K562 (cell line): ENCODE results near the gene SCAP. TPM values are rescaled to one million over a fixed set of nuclear protein-coding genes. Genes with fewer than 3 reads are reported as not detected.
A peak's percentile ranks its signal among the peaks of the same experiment; 100 is the strongest.

Experiments used
- CLOCK ChIP-seq: fragments of 250-450 bp; sonication (Bioruptor Pico); IDR thresholded peaks from 2 replicates; pipeline ENCODE4 v1.4.0; 2020; ENCODE audit warnings: mild to moderate bottlenecking, moderate library complexity, borderline replicate concordance
- COPS2 ChIP-seq: fragments of 450-650 bp; conservative IDR thresholded peaks from 2 replicates; pipeline ENCODE4 v1.6.1; 2016; ENCODE audit warnings: mild to moderate bottlenecking, moderate library complexity
- EP400 ChIP-seq: fragments of 450-650 bp; IDR thresholded peaks from 2 replicates; pipeline ENCODE4 v1.6.1; 2017; ENCODE audit warnings: antibody characterized with exemption, mild to moderate bottlenecking, moderate library complexity
- KLF6 ChIP-seq: fragments of 250-450 bp; sonication (Bioruptor Pico); IDR thresholded peaks from 2 replicates; pipeline ENCODE4 v1.4.0; 2020; ENCODE audit warnings: mild to moderate bottlenecking, moderate library complexity, borderline replicate concordance
- LARP7 ChIP-seq: fragments of 450-650 bp; IDR thresholded peaks from 2 replicates; pipeline ENCODE4 v1.6.1; 2016
- MYC ChIP-seq, 2 experiments: fragments of 250-450 bp in 1 of 2; sonication (Bioruptor Pico) in 1 of 2; IDR thresholded peaks; 2 replicates each; pipeline versions ENCODE4 v1.5.1 to v1.6.1; 2012 to 2021; ENCODE audit warnings: low read depth in 2 of 2, borderline replicate concordance in 1 of 2, improper control_type of control experiment in 1 of 2, low read length in 1 of 2, mild to moderate bottlenecking in 1 of 2, moderate library complexity in 1 of 2
- OTX1 ChIP-seq: fragments of 450-650 bp; formaldehyde crosslinking; IDR thresholded peaks from 2 replicates; pipeline ENCODE4 v1.4.0; 2022; ENCODE audit warnings: mild to moderate bottlenecking
- PTBP1 ChIP-seq: fragments of 200-400 bp; formaldehyde crosslinking; IDR thresholded peaks from 2 replicates; pipeline ENCODE4 v1.6.1; 2017; ENCODE audit warnings: low read depth, low read length
- RFX7 ChIP-seq: fragments of 250-450 bp; sonication (Bioruptor Pico); IDR thresholded peaks from 2 replicates; pipeline ENCODE4 v1.5.1; 2021; ENCODE audit warnings: mild to moderate bottlenecking
- TAF15 ChIP-seq: fragments of 200-400 bp; formaldehyde crosslinking; IDR thresholded peaks from 2 replicates; pipeline ENCODE4 v1.6.1; 2017; ENCODE audit warnings: mild to moderate bottlenecking, low read depth, low read length, moderate library complexity
- TCF3 ChIP-seq: sonication (generic); formaldehyde crosslinking; IDR thresholded peaks from 2 replicates; pipeline ENCODE4 v1.4.0; 2020; ENCODE audit warnings: mild to moderate bottlenecking, missing genetic modification reagents
- TCF7 ChIP-seq: sonication (generic); IDR thresholded peaks from 2 replicates; pipeline ENCODE4 v1.6.1; 2016; ENCODE audit warnings: antibody characterized with exemption, borderline replicate concordance
- ZBTB34 ChIP-seq: fragments of 250-450 bp; sonication (Bioruptor Pico); IDR thresholded peaks from 2 replicates; pipeline ENCODE4 v1.8.0; 2021; ENCODE audit warnings: mild to moderate bottlenecking, moderate library complexity
- ZNF408 ChIP-seq: fragments of 250-450 bp; sonication (Bioruptor Pico); IDR thresholded peaks from 2 replicates; pipeline ENCODE4 v1.4.0; 2020; ENCODE audit warnings: low read depth, mild to moderate bottlenecking, moderate library complexity
- polyA plus RNA-seq, 8 experiments: library from polyadenylated mRNA; depleted of rRNA in 4 of 8; stranded (reverse) in 5 of 8; unstranded in 3 of 8; fragments of >200 nt; fragmentation: Nextera tagmentation in 2 of 8; fragmentation: Illumina TruSeq in 1 of 8; extraction: Ambion mirVana in 2 of 8; extraction: Trizol in 1 of 8; gene quantifications; 2 replicates each; pipeline versions ENCODE4 v1.2.1 to v1.2.3, GENCODE V29; 2011 to 2014; ENCODE audit warnings: inconsistent platforms in 1 of 8, missing spikeins in 1 of 8
- total RNA-seq, 7 experiments: library from RNA; depleted of rRNA in 6 of 7; stranded (reverse); fragments of >200 nt in 6 of 7; fragmentation: Illumina TruSeq in 2 of 7; extraction: Trizol in 2 of 7; gene quantifications; 2 replicates each; pipeline versions ENCODE4 v1.2.1 to v1.2.3, GENCODE V29; 2011 to 2021; ENCODE audit warnings: low replicate concordance in 1 of 7
- TF ChIP-seq, protein P1 (sequence below): fragments of 250-450 bp; sonication (Bioruptor Pico); IDR thresholded peaks from 2 replicates; pipeline ENCODE4 v1.5.0; 2022; ENCODE audit warnings: mild to moderate bottlenecking
- TF ChIP-seq, protein P2 (sequence below): fragments of 250-450 bp; sonication (Bioruptor Pico); IDR thresholded peaks from 2 replicates; pipeline ENCODE4 v1.8.0; 2022; ENCODE audit warnings: inconsistent platforms
- TF ChIP-seq, protein P3 (sequence below): fragments of 250-450 bp; sonication (Bioruptor Pico); IDR thresholded peaks from 2 replicates; pipeline ENCODE4 v1.6.1; 2021; ENCODE audit warnings: mild to moderate bottlenecking

Gene SCAP
- total and polyA plus RNA-seq, 9 of the 15 experiments (the other 6 are each of a cell fraction or from before 2014, with no cell fraction given) = 2.6 to 104 (median 37.8) TPM

DNA sequence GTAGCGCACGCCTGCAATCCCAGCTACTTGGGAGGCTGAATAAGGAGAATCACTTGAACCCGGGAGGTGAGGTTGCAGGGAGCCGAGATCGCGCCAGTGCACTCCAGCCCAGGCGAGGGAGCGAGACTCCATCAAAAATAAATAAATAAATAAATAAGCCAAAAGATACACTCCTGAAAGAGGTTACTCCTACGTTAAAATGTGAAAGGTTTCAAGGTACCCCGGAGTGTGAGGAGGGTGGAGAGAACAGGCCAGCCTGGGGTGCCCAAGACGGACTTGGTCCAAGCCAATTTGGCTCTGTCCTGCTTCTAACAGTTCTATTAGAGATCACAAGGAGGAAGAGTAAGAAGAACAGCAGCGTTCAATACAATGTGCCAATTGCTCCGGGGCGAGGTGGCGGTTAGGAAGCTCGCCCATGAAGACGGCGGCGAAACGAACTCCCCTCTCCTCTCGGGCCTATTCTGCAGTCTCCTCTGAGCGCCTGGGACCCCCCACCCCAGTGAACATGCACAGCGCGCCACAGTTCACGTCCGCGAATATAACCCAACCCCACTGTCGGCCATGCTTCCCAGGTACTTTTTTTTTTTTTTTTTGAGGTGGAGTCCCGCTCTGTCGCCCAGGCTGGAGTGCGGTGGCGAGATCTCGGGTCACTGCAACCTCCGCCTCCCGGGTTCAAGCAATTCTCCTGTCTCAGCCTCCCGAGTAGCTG lies 36.8 kb upstream of the SCAP start (continued):
- TF ChIP-seq TCF3 (no peak), OTX1 (0 out of 2 replicates have a peak, but pooled peaks have one; percentile 64), EP400 (no peak), PTBP1 (no peak), KLF6 (CRISPR knock-in tag) (0 out of 2 replicates have a peak, but pooled peaks have one; percentile 26), TCF7 (no peak), COPS2 (no peak), LARP7 (peak; percentile 71; the same call in 1 of the 2 replicates), CLOCK (CRISPR knock-in tag) (no peak), ZBTB34 (CRISPR knock-in tag) (no peak), RFX7 (no peak), TAF15 (no peak), ZNF408 (CRISPR knock-in tag) (no peak), MYC (IDR thresholded peaks at IDR 0.05; ENCODE audit: low read depth, low read length) (no peak), MYC (CRISPR knock-in tag; IDR thresholded peaks at IDR 0.05; ENCODE audit: borderline replicate concordance, low read depth) (no peak)
- TF ChIP-seq, protein P1, sequence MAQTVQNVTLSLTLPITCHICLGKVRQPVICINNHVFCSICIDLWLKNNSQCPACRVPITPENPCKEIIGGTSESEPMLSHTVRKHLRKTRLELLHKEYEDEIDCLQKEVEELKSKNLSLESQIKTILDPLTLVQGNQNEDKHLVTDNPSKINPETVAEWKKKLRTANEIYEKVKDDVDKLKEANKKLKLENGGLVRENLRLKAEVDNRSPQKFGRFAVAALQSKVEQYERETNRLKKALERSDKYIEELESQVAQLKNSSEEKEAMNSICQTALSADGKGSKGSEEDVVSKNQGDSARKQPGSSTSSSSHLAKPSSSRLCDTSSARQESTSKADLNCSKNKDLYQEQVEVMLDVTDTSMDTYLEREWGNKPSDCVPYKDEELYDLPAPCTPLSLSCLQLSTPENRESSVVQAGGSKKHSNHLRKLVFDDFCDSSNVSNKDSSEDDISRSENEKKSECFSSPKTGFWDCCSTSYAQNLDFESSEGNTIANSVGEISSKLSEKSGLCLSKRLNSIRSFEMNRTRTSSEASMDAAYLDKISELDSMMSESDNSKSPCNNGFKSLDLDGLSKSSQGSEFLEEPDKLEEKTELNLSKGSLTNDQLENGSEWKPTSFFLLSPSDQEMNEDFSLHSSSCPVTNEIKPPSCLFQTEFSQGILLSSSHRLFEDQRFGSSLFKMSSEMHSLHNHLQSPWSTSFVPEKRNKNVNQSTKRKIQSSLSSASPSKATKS = no peak
- TF ChIP-seq, protein P2, sequence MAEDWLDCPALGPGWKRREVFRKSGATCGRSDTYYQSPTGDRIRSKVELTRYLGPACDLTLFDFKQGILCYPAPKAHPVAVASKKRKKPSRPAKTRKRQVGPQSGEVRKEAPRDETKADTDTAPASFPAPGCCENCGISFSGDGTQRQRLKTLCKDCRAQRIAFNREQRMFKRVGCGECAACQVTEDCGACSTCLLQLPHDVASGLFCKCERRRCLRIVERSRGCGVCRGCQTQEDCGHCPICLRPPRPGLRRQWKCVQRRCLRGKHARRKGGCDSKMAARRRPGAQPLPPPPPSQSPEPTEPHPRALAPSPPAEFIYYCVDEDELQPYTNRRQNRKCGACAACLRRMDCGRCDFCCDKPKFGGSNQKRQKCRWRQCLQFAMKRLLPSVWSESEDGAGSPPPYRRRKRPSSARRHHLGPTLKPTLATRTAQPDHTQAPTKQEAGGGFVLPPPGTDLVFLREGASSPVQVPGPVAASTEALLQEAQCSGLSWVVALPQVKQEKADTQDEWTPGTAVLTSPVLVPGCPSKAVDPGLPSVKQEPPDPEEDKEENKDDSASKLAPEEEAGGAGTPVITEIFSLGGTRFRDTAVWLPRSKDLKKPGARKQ = no peak
- TF ChIP-seq, protein P3, sequence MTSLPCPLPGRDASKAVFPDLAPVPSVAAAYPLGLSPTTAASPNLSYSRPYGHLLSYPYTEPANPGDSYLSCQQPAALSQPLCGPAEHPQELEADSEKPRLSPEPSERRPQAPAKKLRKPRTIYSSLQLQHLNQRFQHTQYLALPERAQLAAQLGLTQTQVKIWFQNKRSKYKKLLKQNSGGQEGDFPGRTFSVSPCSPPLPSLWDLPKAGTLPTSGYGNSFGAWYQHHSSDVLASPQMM (CRISPR knock-in tag) = no peak
